K562 (cell line): ENCODE measurements around the gene MGAT4B. TPM values are rescaled to one million over a fixed set of nuclear protein-coding genes. Genes with fewer than 3 reads are reported as not detected.

Experiments used
- ATAC-seq: fragments of 200-7000 bp; cut with Tn5 transposase; 3 replicates; pipeline ENCODE4 v1.9.1; 2020; ENCODE audit warnings: moderate library complexity
- BruUV-seq: library from RNA; stranded (reverse); fragments of 400-500 nt; replicated peaks from 2 replicates; lab custom pipeline; 2021; lab: Mats Ljungman, UMichigan
- CTCF ChIA-PET: fragments of 300-600 bp; formaldehyde crosslinking; extraction: SDS; loops from one replicate; lab custom pipeline; 2021; ENCODE audit warnings: low intra/inter-chr PET ratio; lab: Yijun Ruan, JAX
- POLR2A ChIA-PET: fragments of 300-600, 350-650 bp; sonication (Branson Sonifier 250); formaldehyde crosslinking; extraction: SDS; loops from one replicate; lab custom pipeline; 2021; ENCODE audit warnings: antibody characterized with exemption, inconsistent platforms; lab: Yijun Ruan, JAX
- DNase-seq, 4 experiments: peaks; one replicate each; pipeline versions ENCODE4 v3.0.0 to v3.0.0-alpha.2; 2011 to 2018; ENCODE audit warnings: low spot score in 3 of 4, mixed read lengths in 3 of 4; ENCODE audit errors: extremely low read depth in 1 of 4
- FAIRE-seq: peaks from 2 replicates; lab custom pipeline; 2011; peaks lifted over from hg19 to GRCh38; lab: Jason Lieb, UNC
- H2AFZ ChIP-seq: 2 replicates; pipeline ENCODE4 v1.6.0; 2011; ENCODE audit warnings: low read depth, low read length, control low read depth, inconsistent platforms
- H3K27ac ChIP-seq: fragments of 200-600 bp; 3 replicates; pipeline ENCODE4 v1.8.0; 2011; ENCODE audit warnings: low read depth, mild to moderate bottlenecking, control low read depth, inconsistent platforms, low read length, moderate library complexity, mixed read lengths; ENCODE audit errors: extremely low read depth
- H3K27me3 ChIP-seq, 2 experiments: fragments of 300-600 bp in 1 of 2; 2 replicates in 1 of 2; 3 replicates in 1 of 2; pipeline versions ENCODE4 v1.6.0 to v1.8.0; 2011; ENCODE audit warnings: inconsistent platforms in 2 of 2, low read length in 2 of 2, mild to moderate bottlenecking in 1 of 2, mixed read lengths in 1 of 2, moderate library complexity in 1 of 2; ENCODE audit not compliant: control insufficient read depth in 2 of 2, insufficient read depth in 2 of 2
- H3K36me3 ChIP-seq: fragments of 300-600 bp; 3 replicates; pipeline ENCODE4 v1.8.0; 2011; ENCODE audit warnings: mild to moderate bottlenecking, low read length, inconsistent platforms; ENCODE audit not compliant: control insufficient read depth, insufficient read depth
- H3K4me1 ChIP-seq, 2 experiments: fragments of 200-600 bp in 1 of 2; replicated peaks in 1 of 2; 2 replicates in 1 of 2; 3 replicates in 1 of 2; pipeline versions ENCODE4 v1.5.1 to v1.8.0; 2011; ENCODE audit warnings: inconsistent platforms in 2 of 2, low read length in 2 of 2, mild to moderate bottlenecking in 1 of 2, mixed read lengths in 1 of 2, moderate library complexity in 1 of 2; ENCODE audit not compliant: control insufficient read depth in 2 of 2, insufficient read depth in 2 of 2
- H3K4me2 ChIP-seq: 2 replicates; pipeline ENCODE4 v1.6.1; 2011; ENCODE audit warnings: low read length, control low read depth, inconsistent platforms, mixed read lengths; ENCODE audit not compliant: insufficient read depth
- H3K4me3 ChIP-seq: fragments of 200-600 bp; sonication (generic), shearing (Covaris generic); 2 replicates; pipeline ENCODE4 v1.5.1; 2016; ENCODE audit warnings: control low read depth, inconsistent platforms
- H3K79me2 ChIP-seq: fragments of 200-600 bp; 3 replicates; pipeline ENCODE4 v1.8.0; 2011; ENCODE audit warnings: low read length, inconsistent platforms; ENCODE audit not compliant: control insufficient read depth, insufficient read depth
- H3K9ac ChIP-seq, 2 experiments: 2 replicates each; pipeline versions ENCODE4 v1.6.0 to v1.6.1; 2011; ENCODE audit warnings: low read depth in 2 of 2, low read length in 2 of 2, control low read depth in 1 of 2, inconsistent platforms in 1 of 2, mild to moderate bottlenecking in 1 of 2, mixed read lengths in 1 of 2; ENCODE audit not compliant: insufficient read depth in 1 of 2
- H3K9me1 ChIP-seq: one replicate; pipeline ENCODE4 v1.6.0; 2011; ENCODE audit warnings: inconsistent platforms, mild to moderate bottlenecking, low read length, moderate library complexity; ENCODE audit not compliant: control insufficient read depth, insufficient read depth
- H3K9me3 ChIP-seq: replicated peaks from 2 replicates; pipeline ENCODE4 v1.5.1; 2011; ENCODE audit warnings: low read depth, low read length, inconsistent platforms; ENCODE audit not compliant: control insufficient read depth, insufficient read depth
- H4K20me1 ChIP-seq: replicated peaks from 2 replicates; pipeline ENCODE4 v1.6.1; 2011; ENCODE audit warnings: low read length, inconsistent platforms, mixed read lengths; ENCODE audit not compliant: control insufficient read depth, insufficient read depth
- ERF ChIP-seq: fragments of 450-650 bp; formaldehyde crosslinking; IDR thresholded peaks from 2 replicates; pipeline ENCODE4 v1.4.0; 2020; ENCODE audit warnings: mild to moderate bottlenecking, mixed read lengths
- MTA1 ChIP-seq: fragments of 450-650 bp; IDR thresholded peaks from 2 replicates; pipeline ENCODE4 v1.6.1; 2017; ENCODE audit warnings: borderline replicate concordance
- NR0B1 ChIP-seq: fragments of 450-650 bp; IDR thresholded peaks from one replicate; pipeline ENCODE4 v1.6.1; 2018; ENCODE audit warnings: mild to moderate bottlenecking, moderate library complexity; ENCODE audit not compliant: partially characterized antibody
- POLR2G ChIP-seq: fragments of 200-400 bp; formaldehyde crosslinking; IDR thresholded peaks from 2 replicates; pipeline ENCODE4 v1.6.1; 2017; ENCODE audit warnings: low read depth, mild to moderate bottlenecking, antibody characterized with exemption, low read length, moderate library complexity
- PRPF4 ChIP-seq: fragments of 200-400 bp; formaldehyde crosslinking; IDR thresholded peaks from one replicate; pipeline ENCODE4 v1.6.1; 2017; ENCODE audit warnings: low read length, low read depth, mild to moderate bottlenecking; ENCODE audit not compliant: insufficient read depth, poor library complexity, severe bottlenecking
- RBFOX2 ChIP-seq: fragments of 200-400 bp; formaldehyde crosslinking; IDR thresholded peaks from 2 replicates; pipeline ENCODE4 v1.6.1; 2017; ENCODE audit warnings: low read depth, mild to moderate bottlenecking, low read length, moderate library complexity
- SRF ChIP-seq, 2 experiments: fragments of 250-450, 450-650 bp in 1 of 2; sonication (Bioruptor Pico) in 1 of 2; sonication (generic) in 1 of 2; formaldehyde crosslinking; IDR thresholded peaks; 2 replicates each; pipeline versions ENCODE4 v1.5.0 to v1.5.1; 2020 to 2022; ENCODE audit warnings: mild to moderate bottlenecking in 1 of 2, missing genetic modification reagents in 1 of 2
- ZBTB33 ChIP-seq: sonication (generic); formaldehyde crosslinking; IDR thresholded peaks from 2 replicates; pipeline ENCODE4 v1.8.1; 2023; ENCODE audit warnings: mild to moderate bottlenecking, missing genetic modification reagents
- ZBTB43 ChIP-seq: sonication (generic); formaldehyde crosslinking; IDR thresholded peaks from 2 replicates; pipeline ENCODE4 v1.8.0; 2023; ENCODE audit warnings: mild to moderate bottlenecking, missing genetic modification reagents
- ZNF75A ChIP-seq: fragments of 450-650 bp; formaldehyde crosslinking; IDR thresholded peaks from 2 replicates; pipeline ENCODE4 v1.4.0; 2020; ENCODE audit warnings: mild to moderate bottlenecking
- WGBS: fragments of 100-300 bp; shearing (Covaris generic); methylation state at CpG from one replicate; pipeline ENCODE4 v1.1.6; 2016; ENCODE audit warnings: low coverage, mixed read lengths; ENCODE audit not compliant: insufficient coverage; ENCODE audit errors: missing lambda C conversion rate; 5-methylcytosine and 5-hydroxymethylcytosine counted together
- in situ Hi-C: fragments of 300-500 bp; cut with MboI; formaldehyde crosslinking; loops from 4 replicates; pipeline ENCODE4 v1.15.0; 2018; ENCODE audit warnings: inconsistent platforms, mixed read lengths
- intact Hi-C: fragments of 100-400 bp; cut with micrococcal nuclease; formaldehyde crosslinking; loops from 2 replicates; pipeline ENCODE4 v1.14.2; 2022
- polyA plus RNA-seq, 8 experiments: library from polyadenylated mRNA; depleted of rRNA in 4 of 8; stranded (reverse) in 5 of 8; unstranded in 3 of 8; fragments of >200 nt; fragmentation: Nextera tagmentation in 2 of 8; fragmentation: Illumina TruSeq in 1 of 8; extraction: Ambion mirVana in 2 of 8; extraction: Trizol in 1 of 8; gene quantifications; 2 replicates each; pipeline versions ENCODE4 v1.2.1 to v1.2.3, GENCODE V29; 2011 to 2014; ENCODE audit warnings: inconsistent platforms in 1 of 8, missing spikeins in 1 of 8
- total RNA-seq, 7 experiments: library from RNA; depleted of rRNA in 6 of 7; stranded (reverse); fragments of >200 nt in 6 of 7; fragmentation: Illumina TruSeq in 2 of 7; extraction: Trizol in 2 of 7; gene quantifications; 2 replicates each; pipeline versions ENCODE4 v1.2.1 to v1.2.3, GENCODE V29; 2011 to 2021; ENCODE audit warnings: low replicate concordance in 1 of 7

MGAT4B gene
- total and polyA plus RNA-seq, 9 of the 15 experiments (the other 6 are each of a cell fraction or from before 2014, with no cell fraction given): 0.34 to 133 (median 75.4) TPM

- ChIA-PET CTCF (no interaction called here), POLR2A (interaction anchor here (0.5 to 1.0 kb wide), 2 partner anchors 19 to 343 kb away, joined by 3 to 4 read pairs; no protein-coding TSS in a partner anchor)
- no TSS peak for BruUV-seq
- TF ChIP-seq RBFOX2: peak; percentile 28; the same call in 1 of the 2 replicates
- TF ChIP-seq ZNF75A (CRISPR knock-in tag): no peak
- TF ChIP-seq ZBTB33 (CRISPR knock-in tag): peak; percentile 46; the same call in 1 of the 2 replicates
- TF ChIP-seq ZBTB43 (CRISPR knock-in tag): no peak
- TF ChIP-seq MTA1: no peak
- no peak for TF ChIP-seq PRPF4
- TF ChIP-seq SRF (CRISPR knock-in tag; IDR thresholded peaks at IDR 0.05): no peak
- peak; percentile 57; the same call in 1 of the 2 replicates for TF ChIP-seq POLR2G
- TF ChIP-seq ERF (CRISPR knock-in tag): no peak
- TF ChIP-seq NR0B1: no peak
- Histone ChIP-seq H3K36me3 (peaks cover 45% of the 10 kb centered on the region; the same call in 2 of the 3 replicates), H3K27me3 (no peaks in the 10 kb centered on the region), H3K9me3 (no peaks in the 10 kb centered on the region), H3K79me2 (no peaks in the 10 kb centered on the region), H3K27ac (no peak overlapping the region), H2AFZ (no peak overlapping the region), H3K4me3 (no peak overlapping the region), H3K4me1 (peaks cover 0 to 56% of the 10 kb centered on the region in 2 experiments; a peak in 2 of 5 replicates), H4K20me1 (no peaks in the 10 kb centered on the region), H3K9me1 (no peaks in the 10 kb centered on the region), H3K9ac (no peak overlapping the region), H3K4me2 (no peak overlapping the region)
- ATAC-seq (no peak), FAIRE-seq (no peak), DNase-seq (no peak)
- WGBS: 98% methylated on average over 32 of the region's 113 CpGs
- intact Hi-C loops (no loop called here), in situ Hi-C loops (no loop called here)
Measured at GRCh38 chr5:179795863-179796833, 10.5 kb downstream of the MGAT4B start.
